ENCODE data around the gene CDK3.
"Not testable (repeated sequence)": the region's sequence is repeated elsewhere in the genome, so short reads cannot be mapped to it uniquely, and the experiment has no call there.

Gene CDK3

GRCh38 chr17:76044475-76045007, 43.9 kb downstream of the CDK3 start:
- DNase-seq = not testable (repeated sequence)

GRCh38 chr17:76046064-76046463, 45.4 kb downstream of the CDK3 start:
- DNase-seq = no peak

- no peak for DNase-seq
These were observed 47.5 kb downstream of the CDK3 start for GRCh38 chr17:76048025-76048605.

GRCh38 chr17:76048711-76049110, 48.1 kb downstream of the CDK3 start:
- DNase-seq = no peak

- no peak for DNase-seq
These were observed 48.6 kb downstream of the CDK3 start for GRCh38 chr17:76049239-76049638.

- no peak for DNase-seq
These were observed 49.3 kb downstream of the CDK3 start for GRCh38 chr17:76049836-76050537.

- DNase-seq = no peak
These were observed 50.1 kb downstream of the CDK3 start for GRCh38 chr17:76050538-76051467.

- no peak for DNase-seq
These were observed 50.9 kb downstream of the CDK3 start for GRCh38 chr17:76051561-76051960.

- no peak for DNase-seq
These were observed 52.8 kb downstream of the CDK3 start for GRCh38 chr17:76053246-76054111.

GRCh38 chr17:76054112-76054476, 53.4 kb downstream of the CDK3 start:
- DNase-seq = no peak
